ENCODE results near the gene SCTR.

SCTR gene

GRCh38 chr2:119544939-119545475 lies 20.7 kb upstream of the SCTR start:
- no peak for DNase-seq (ENCODE audit: low read depth)
- TF ChIP-seq POLR2A (IDR thresholded peaks at IDR 0.05; ENCODE audit: extremely low read depth, insufficient read length) (no peak), MAX (IDR thresholded peaks at IDR 0.05; ENCODE audit: low read depth, low read length) (no peak), CTCF (IDR thresholded peaks at IDR 0.05; ENCODE audit: low read depth, low read length) (no peak), MYC (IDR thresholded peaks at IDR 0.05; ENCODE audit: low read depth, low read length) (no peak)
- no peak overlapping the region for H3K4me3 ChIP-seq (ENCODE audit: low read depth, low read length)

- TF ChIP-seq MYC (IDR thresholded peaks at IDR 0.05; ENCODE audit: low read depth, low read length) (no peak), POLR2A (IDR thresholded peaks at IDR 0.05; ENCODE audit: extremely low read depth, insufficient read length) (no peak), MAX (IDR thresholded peaks at IDR 0.05; ENCODE audit: low read depth, low read length) (no peak), CTCF (IDR thresholded peaks at IDR 0.05; ENCODE audit: low read depth, low read length) (no peak)
- peak within 1 kb of the TSS; percentile 22 for H3K4me3 ChIP-seq (ENCODE audit: low read depth, low read length)
- peak; percentile 43 for DNase-seq (ENCODE audit: low read depth)
Measured at GRCh38 chr2:119544075-119544938, 20.0 kb upstream of the SCTR start, which contains the start of gene CFAP221. CFAP221 (plus strand) TSS chr2:119544449; CDS start chr2:119546132, 1,683 bp downstream.

- DNase-seq (ENCODE audit: low read depth), result no peak
- no peak overlapping the region for H3K4me3 ChIP-seq (ENCODE audit: low read depth, low read length)
- TF ChIP-seq MYC (IDR thresholded peaks at IDR 0.05; ENCODE audit: low read depth, low read length) (no peak), CTCF (IDR thresholded peaks at IDR 0.05; ENCODE audit: low read depth, low read length) (no peak), MAX (IDR thresholded peaks at IDR 0.05; ENCODE audit: low read depth, low read length) (no peak), POLR2A (IDR thresholded peaks at IDR 0.05; ENCODE audit: extremely low read depth, insufficient read length) (no peak)
Measured at GRCh38 chr2:119541476-119541875, 17.2 kb upstream of the SCTR start.

DNA sequence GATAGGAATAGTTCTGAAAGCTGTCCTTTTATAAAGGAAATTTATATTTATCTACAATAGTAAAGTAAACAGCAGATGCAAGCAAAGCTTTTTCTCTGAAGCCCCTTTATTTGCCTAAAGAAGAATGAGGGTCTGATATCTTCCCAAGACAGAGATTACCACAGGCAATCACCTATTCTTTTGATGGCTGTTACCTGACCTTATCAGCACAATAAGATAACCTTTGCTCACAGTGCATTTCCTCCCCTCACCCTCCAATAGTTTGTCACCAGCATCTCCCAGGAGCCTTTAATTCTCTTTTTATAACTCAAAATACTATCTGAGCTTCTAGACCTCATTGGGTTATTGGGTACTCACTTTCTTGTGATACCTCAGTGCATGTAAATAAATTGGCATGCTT lies 13.5 kb upstream of the SCTR start:
- no peak for DNase-seq (ENCODE audit: low read depth)
- no peak overlapping the region for H3K4me3 ChIP-seq (ENCODE audit: low read depth, low read length)
- no peak for TF ChIP-seq MAX (IDR thresholded peaks at IDR 0.05; ENCODE audit: low read depth, low read length)
- no peak for TF ChIP-seq POLR2A (IDR thresholded peaks at IDR 0.05; ENCODE audit: extremely low read depth, insufficient read length)
- no peak for TF ChIP-seq MYC (IDR thresholded peaks at IDR 0.05; ENCODE audit: low read depth, low read length)
- TF ChIP-seq CTCF (IDR thresholded peaks at IDR 0.05; ENCODE audit: low read depth, low read length), result no peak

DNA sequence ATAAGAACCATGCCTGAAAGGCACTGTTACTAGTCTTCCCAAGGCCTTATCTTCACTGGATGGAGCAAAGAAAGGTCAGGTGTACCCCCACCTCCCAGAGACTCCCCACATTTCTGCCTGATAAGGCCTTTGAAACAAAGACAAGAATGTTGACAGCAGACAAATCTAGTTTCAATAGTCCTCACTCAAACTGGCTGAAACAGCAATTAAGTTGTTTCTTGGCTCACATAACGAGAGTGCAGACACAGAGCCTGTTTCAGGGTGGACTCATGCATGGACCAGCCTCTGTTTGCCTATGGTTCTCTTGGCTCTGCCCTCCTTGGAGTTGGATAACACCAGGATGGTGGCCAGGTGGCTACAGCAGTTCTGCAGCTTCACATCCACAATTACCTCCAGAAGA lies 12.4 kb upstream of the SCTR start:
- no peak for DNase-seq (ENCODE audit: low read depth)
- TF ChIP-seq CTCF (IDR thresholded peaks at IDR 0.05; ENCODE audit: low read depth, low read length) (no peak), MYC (IDR thresholded peaks at IDR 0.05; ENCODE audit: low read depth, low read length) (no peak), POLR2A (IDR thresholded peaks at IDR 0.05; ENCODE audit: extremely low read depth, insufficient read length) (no peak), MAX (IDR thresholded peaks at IDR 0.05; ENCODE audit: low read depth, low read length) (no peak)
- H3K4me3 ChIP-seq (ENCODE audit: low read depth, low read length), result no peak overlapping the region
